ENCODE data around the gene MRGPRD. TPM values are rescaled to one million over a fixed set of nuclear protein-coding genes. Genes with fewer than 3 reads are reported as not detected.

Gene MRGPRD
- total RNA-seq, 2 experiments from 2014 or later: not detected

DNA sequence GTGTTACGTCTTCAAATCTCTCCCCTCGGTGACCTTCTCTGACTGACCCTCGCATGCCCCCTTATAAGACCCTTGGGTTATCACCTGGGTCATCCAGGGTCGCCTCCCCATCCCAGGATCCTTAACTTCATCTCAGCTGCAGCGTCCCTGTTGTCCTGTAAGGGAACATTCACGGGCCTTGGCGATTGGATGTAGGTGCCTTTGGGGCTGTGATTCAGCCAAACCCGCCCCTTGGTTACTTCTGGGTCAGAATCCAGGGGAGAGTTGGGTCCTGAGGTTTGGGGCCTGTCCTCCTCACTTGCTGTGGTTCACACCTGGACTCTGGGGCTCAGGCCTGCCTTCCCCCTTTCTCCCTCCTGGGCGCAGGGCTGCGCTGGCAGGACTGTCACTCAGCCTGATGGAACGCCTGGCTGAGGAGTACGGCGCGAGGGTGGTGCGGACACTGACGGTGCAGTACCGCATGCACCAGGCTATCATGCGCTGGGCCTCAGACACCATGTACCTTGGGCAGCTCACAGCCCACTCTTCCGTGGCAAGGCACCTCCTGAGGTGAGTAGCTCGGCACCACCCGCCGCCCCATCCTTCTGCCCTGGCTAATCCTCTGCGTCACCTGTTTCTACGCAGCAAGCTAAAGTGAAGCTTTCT lies 47.7 kb downstream of the MRGPRD start:
- DNase-seq (no peak), ATAC-seq (no peak)
- Mint-ChIP-seq H3K27me3 (no peaks in the 10 kb centered on the region), H3K9me3 (no peaks in the 10 kb centered on the region), H3K27ac (no peak overlapping the region), H3K36me3 (ENCODE audit: low read depth) (peaks cover 18% of the 10 kb centered on the region), H3K4me3 (no peak overlapping the region), H3K4me1 (ENCODE audit: low read depth) (no peaks in the 10 kb centered on the region)
- intact Hi-C loops (cut with micrococcal nuclease): no loop called here
- POLR2A ChIA-PET: no interaction called here
- CTCF ChIA-PET: interaction anchor here (0.6 kb wide), 1 partner anchor 168 kb away, joined by 3 read pairs; no protein-coding TSS in a partner anchor
- TF ChIP-seq, protein P1, sequence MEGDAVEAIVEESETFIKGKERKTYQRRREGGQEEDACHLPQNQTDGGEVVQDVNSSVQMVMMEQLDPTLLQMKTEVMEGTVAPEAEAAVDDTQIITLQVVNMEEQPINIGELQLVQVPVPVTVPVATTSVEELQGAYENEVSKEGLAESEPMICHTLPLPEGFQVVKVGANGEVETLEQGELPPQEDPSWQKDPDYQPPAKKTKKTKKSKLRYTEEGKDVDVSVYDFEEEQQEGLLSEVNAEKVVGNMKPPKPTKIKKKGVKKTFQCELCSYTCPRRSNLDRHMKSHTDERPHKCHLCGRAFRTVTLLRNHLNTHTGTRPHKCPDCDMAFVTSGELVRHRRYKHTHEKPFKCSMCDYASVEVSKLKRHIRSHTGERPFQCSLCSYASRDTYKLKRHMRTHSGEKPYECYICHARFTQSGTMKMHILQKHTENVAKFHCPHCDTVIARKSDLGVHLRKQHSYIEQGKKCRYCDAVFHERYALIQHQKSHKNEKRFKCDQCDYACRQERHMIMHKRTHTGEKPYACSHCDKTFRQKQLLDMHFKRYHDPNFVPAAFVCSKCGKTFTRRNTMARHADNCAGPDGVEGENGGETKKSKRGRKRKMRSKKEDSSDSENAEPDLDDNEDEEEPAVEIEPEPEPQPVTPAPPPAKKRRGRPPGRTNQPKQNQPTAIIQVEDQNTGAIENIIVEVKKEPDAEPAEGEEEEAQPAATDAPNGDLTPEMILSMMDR (IDR thresholded peaks at IDR 0.05): no peak

DNA sequence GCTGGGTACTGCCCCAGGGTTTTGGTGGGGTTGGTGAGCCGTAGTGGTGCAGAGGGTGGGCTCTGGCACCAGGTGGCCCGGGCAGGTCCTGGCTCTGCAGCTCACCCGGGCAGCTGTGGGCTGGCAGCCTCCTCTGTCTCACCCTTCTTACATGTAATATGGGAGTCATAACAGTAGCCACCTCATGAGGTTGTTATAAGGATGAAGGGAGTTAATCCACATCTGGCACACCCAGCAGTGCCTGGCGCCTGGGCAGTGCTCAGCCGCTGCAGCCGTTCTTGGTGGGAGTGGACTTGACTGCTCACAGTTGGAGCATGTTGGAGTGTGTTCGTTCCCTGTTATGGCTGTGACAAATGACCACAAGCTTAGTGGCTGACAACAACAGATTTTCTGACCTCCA lies 48.4 kb downstream of the MRGPRD start:
- POLR2A ChIA-PET: no interaction called here
- ATAC-seq: no peak
- TF ChIP-seq, protein P1 (IDR thresholded peaks at IDR 0.05): no peak
- Mint-ChIP-seq H3K4me1 (ENCODE audit: low read depth) (no peaks in the 10 kb centered on the region), H3K27me3 (no peaks in the 10 kb centered on the region), H3K27ac (no peak overlapping the region), H3K9me3 (no peaks in the 10 kb centered on the region), H3K36me3 (ENCODE audit: low read depth) (peaks cover 23% of the 10 kb centered on the region), H3K4me3 (no peak overlapping the region)
- DNase-seq: no peak
- intact Hi-C loops (cut with micrococcal nuclease): no loop called here
- CTCF ChIA-PET: no interaction called here

DNA sequence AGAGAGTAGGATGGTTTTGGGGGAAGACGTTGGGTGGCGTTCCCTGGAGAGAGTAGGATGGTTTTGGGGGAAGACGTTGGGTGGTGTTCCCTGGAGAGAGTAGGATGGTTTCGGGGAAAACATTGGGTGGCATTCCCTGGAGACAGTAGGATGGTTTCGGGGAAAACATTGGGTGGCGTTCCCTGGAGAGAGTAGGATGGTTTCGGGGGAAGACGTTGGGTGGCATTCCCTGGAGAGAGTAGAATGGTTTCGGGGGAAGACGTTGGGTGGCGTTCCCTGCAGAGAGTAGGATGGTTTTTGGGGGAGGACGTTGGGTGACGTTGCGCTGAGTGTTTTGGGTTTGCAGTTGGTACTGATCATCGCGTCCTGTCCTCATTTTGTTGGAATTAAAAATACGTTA lies 48.9 kb downstream of the MRGPRD start:
- TF ChIP-seq, protein P1 (IDR thresholded peaks at IDR 0.05): no peak
- ChIA-PET POLR2A (no interaction called here), CTCF (no interaction called here)
- intact Hi-C loops (cut with micrococcal nuclease): no loop called here
- Mint-ChIP-seq H3K4me1 (ENCODE audit: low read depth) (no peaks in the 10 kb centered on the region), H3K36me3 (ENCODE audit: low read depth) (peaks cover 28% of the 10 kb centered on the region), H3K27ac (no peak overlapping the region), H3K4me3 (no peak overlapping the region), H3K27me3 (no peaks in the 10 kb centered on the region), H3K9me3 (peaks cover 2% of the 10 kb centered on the region)
- ATAC-seq (no peak), DNase-seq (no peak)

DNA sequence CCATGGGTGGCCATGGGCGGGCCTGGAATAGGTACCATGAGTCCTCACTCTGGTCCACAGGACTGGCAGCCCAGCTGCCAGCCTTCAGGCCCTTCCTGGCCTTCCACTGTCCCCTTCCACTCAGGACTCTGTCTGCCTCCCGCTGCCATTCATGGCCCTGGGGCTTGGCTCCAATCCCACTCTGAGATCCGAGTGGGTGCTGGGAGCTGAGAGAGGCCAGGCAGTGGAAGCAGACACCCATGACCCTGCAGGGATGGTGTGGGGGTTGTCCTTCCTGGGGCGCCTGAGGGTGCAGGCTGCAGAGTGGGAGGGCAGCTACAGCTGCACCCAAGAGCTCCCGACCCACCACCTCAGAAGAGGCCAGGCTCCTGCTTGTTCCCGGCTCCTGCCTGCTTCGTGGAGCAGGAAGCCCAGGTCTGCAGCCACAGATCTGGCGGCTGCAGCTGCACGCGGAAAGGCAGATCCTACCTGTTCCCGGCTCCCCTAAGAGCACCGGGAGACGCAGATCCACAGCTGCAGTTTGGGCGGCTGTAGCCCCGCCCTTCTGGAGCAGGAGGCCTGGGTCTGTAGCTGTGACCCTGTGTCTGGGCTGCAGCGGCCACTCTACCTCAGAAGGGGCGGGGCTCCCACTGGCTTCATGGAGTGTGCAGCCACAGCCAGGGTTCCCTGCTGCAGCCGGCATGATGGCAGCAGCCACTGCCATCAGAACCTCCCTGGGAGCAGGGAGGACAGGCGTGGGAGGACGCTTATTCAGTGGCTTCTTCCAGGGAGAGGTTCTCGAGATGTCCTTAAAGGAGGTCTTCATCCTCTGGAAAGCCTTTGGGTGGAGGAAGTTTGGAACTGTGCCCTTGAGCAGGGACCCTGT lies 49.6 kb downstream of the MRGPRD start:
- POLR2A ChIA-PET: interaction anchor here (1.3 kb wide), 1 partner anchor 41 kb away, joined by 4 read pairs; no protein-coding TSS in a partner anchor
- CTCF ChIA-PET: no interaction called here
- intact Hi-C loops (cut with micrococcal nuclease): no loop called here
- ATAC-seq (no peak), DNase-seq (no peak)
- Mint-ChIP-seq H3K4me3 (no peak overlapping the region), H3K27me3 (no peaks in the 10 kb centered on the region), H3K27ac (no peak overlapping the region), H3K36me3 (ENCODE audit: low read depth) (peaks cover 33% of the 10 kb centered on the region), H3K9me3 (peaks cover 2% of the 10 kb centered on the region), H3K4me1 (ENCODE audit: low read depth) (no peaks in the 10 kb centered on the region)
- TF ChIP-seq, protein P1 (IDR thresholded peaks at IDR 0.05): no peak

Other genes starting within 250 kb of the MRGPRD start
- gene TESMIN, start 229.5 kb downstream of the MRGPRD start, total RNA-seq: 1 to 10 TPM; 3.4 to 4.9 TPM
- 10 to 100 TPM; 17.5 TPM for gene CPT1A, start 139.1 kb downstream of the MRGPRD start, total RNA-seq
- gene MRPL21, start 77.2 kb downstream of the MRGPRD start, total RNA-seq: 100 to 1,000 TPM in 1 of 2 experiments, 10 to 100 TPM in 1; 99.6 to 104 TPM
- 10 to 100 TPM; 21.1 to 24.9 TPM for gene IGHMBP2, start 77.1 kb downstream of the MRGPRD start, total RNA-seq
- gene MRGPRF, start 32.3 kb upstream of the MRGPRD start, total RNA-seq: not detected
- gene TPCN2, start 67.9 kb upstream of the MRGPRD start, total RNA-seq: 10 to 100 TPM; 16.0 to 17.0 TPM
- gene SMIM38, start 174.9 kb upstream of the MRGPRD start, total RNA-seq: under 1 TPM; 0.31 to 0.77 TPM

All from activated CD8-positive, alpha-beta T cell treated with anti-CD3 and anti-CD28 coated beads for 36 hours (primary cell).